Measurements from ENCODE around the gene RRAS.

RRAS gene

DNA sequence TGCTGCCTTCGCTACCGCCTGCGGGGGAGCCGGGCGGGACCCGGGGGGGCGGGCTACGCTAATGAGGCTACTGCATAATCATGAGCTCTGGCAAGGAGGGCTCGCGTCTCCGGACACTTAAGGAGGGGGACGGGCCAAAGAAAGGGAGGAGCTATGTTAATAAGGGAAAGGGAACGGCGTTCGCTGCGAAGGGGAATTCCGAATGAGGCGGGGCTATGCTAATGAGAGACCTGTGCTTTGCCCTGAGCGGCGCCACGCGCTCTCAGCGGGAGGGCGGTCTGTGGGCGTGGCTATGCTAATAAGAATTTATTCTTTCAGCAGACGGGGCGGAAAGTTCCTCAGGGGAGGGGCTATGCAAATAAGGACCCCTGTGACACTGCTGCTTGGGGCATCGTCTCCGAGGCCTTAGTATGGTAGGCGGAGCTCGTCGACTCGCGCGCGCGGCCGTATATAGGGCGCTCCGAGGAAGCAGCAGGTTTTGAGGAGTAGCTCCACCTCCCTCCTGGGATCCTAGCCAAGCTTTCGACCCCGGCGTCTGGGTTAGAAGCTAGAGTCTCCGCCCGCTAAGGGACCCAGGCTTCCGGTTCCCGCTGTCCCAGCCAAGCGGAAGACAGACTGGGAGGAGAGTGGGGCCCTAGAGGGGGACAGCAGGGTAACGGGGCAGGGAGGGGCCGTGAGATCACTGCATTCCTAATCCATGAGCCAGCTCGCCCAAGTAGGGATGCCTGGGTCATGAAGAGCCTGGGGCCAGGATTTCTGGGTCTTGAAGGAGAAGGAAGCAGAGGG lies at the start of gene RRAS:
RRAS (minus strand) TSS at position 31 of the 786 bp plus-strand sequence. CDS start 45 bp downstream, outside the sequence.
- TF ChIP-seq, protein P1, sequence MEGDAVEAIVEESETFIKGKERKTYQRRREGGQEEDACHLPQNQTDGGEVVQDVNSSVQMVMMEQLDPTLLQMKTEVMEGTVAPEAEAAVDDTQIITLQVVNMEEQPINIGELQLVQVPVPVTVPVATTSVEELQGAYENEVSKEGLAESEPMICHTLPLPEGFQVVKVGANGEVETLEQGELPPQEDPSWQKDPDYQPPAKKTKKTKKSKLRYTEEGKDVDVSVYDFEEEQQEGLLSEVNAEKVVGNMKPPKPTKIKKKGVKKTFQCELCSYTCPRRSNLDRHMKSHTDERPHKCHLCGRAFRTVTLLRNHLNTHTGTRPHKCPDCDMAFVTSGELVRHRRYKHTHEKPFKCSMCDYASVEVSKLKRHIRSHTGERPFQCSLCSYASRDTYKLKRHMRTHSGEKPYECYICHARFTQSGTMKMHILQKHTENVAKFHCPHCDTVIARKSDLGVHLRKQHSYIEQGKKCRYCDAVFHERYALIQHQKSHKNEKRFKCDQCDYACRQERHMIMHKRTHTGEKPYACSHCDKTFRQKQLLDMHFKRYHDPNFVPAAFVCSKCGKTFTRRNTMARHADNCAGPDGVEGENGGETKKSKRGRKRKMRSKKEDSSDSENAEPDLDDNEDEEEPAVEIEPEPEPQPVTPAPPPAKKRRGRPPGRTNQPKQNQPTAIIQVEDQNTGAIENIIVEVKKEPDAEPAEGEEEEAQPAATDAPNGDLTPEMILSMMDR (IDR thresholded peaks at IDR 0.05; ENCODE audit: insufficient read depth, low read length, missing control alignments) = no peak
- POLR2A ChIA-PET = interaction anchor here (0.5 to 2.9 kb wide), 17 partner anchors 10 to 229 kb away, joined by 3 to 23 read pairs (median 5); partner anchors contain the start of genes NOSIP, PRMT1, PRR12 and RCN3
- H3K4me3 ChIP-seq (ENCODE audit: low read depth, low read length) = peak within 1 kb of the TSS; percentile 63
- CTCF ChIA-PET = interaction anchor here (0.6 to 1.3 kb wide), 10 partner anchors 8 to 167 kb away, joined by 3 to 5 read pairs (median 3); no protein-coding TSS in a partner anchor
- peak; percentile 99 for DNase-seq (ENCODE audit: low read depth, low spot score)

DNA sequence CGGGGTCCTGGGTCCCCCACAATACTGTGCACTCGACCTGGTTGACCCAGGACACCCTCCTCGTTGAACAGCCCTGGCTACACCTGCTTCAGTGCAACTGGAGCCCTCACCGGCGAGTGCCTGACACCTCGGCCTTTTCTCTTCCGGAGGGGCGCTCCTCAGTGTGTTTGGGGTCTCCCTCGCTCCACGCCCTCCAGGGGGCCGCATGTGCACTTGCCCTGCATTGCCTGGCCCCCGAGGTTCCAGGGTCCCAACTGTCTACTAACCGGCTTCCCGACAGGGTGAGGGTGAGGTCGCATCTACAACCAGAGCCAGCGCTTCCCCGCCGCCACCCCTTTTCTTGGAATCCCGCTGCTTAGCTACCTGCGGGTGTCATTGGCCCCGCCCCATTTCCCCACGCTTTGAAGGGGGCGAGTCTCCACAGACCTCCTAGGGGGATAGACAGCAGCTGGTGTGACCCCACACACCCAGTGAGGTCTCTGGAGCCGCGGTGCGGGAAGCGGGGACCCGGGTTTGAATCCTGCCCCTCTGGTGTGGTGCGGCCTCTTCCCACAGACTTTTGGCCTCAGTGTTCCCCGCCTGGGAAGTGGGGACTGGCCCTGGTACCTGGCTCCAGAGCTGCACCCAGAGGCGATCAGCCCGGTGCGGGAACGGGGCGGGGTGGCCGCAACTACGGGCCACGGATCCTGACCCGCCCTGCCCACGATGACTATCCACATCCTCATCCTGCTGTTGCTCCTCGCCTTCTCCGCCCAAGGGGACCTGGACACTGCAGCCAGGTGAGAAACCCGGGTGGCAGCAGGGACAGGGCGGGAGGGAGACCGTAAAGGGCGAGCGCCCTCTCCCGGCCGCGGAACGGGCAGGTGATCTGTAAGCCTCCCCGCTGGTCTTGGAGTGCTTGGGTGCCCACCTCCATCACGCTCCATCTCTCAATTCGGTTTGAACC lies 49.5 kb upstream of the RRAS start, which contains the start of gene ADM5:
ADM5 (plus strand) TSS at position 462 of the 946 bp plus-strand sequence; CDS start at position 706, 244 bp downstream.
- TF ChIP-seq, protein P1 (IDR thresholded peaks at IDR 0.05; ENCODE audit: insufficient read depth, low read length, missing control alignments) = peak; percentile 70

DNA sequence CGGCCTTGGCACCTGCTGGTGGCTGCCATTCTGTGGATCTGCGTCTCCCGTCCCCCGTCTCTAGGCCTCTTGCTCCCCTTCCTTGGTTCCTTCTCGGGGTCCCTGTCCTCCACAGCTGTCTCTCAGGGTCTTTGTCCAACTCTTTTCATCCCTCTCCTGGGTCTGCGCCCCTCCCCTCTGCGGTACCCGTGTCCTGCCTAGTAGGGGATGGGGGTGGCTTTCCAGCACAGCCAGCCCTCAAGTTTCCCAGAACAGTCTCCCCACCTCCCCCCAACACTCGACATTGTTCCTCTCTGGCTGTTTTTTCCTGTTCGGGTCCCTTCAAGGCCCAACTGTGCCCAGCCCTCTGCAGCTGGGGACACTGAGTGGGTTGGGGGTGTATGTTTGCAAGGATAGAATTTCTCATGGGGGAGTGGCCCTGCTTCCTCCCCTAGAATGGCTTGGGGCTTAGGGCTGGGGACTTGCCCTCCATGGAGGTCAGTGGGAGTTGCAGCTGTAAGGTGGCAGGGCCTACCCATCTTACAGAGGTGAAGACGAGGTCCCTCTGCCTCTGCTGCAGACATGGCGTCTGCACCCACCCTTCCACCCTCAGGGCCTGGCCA lies 48.7 kb upstream of the RRAS start:
- ChIA-PET CTCF (interaction anchor here (0.7 to 5.5 kb wide), 3 partner anchors 8 to 16 kb away, joined by 3 to 39 read pairs (median 4); partner anchors contain the start of gene PRMT1), POLR2A (no interaction called here)
- no peak for DNase-seq (ENCODE audit: low read depth, low spot score)
- TF ChIP-seq, protein P1 (IDR thresholded peaks at IDR 0.05; ENCODE audit: insufficient read depth, low read length, missing control alignments) = no peak
- H3K4me3 ChIP-seq (ENCODE audit: low read depth, low read length) = no peak overlapping the region

More for the DNA sequence above, 49.5 kb upstream of the RRAS start, which contains the start of gene ADM5:
- POLR2A ChIA-PET = no interaction called here
- H3K4me3 ChIP-seq (ENCODE audit: low read depth, low read length) = peak within 1 kb of the TSS; percentile 64
- CTCF ChIA-PET = interaction anchor here (0.7 to 5.5 kb wide), 6 partner anchors 8 to 120 kb away, joined by 3 to 39 read pairs (median 4); partner anchors contain the start of gene PRMT1
- no peak for DNase-seq (ENCODE audit: low read depth, low spot score)

DNA sequence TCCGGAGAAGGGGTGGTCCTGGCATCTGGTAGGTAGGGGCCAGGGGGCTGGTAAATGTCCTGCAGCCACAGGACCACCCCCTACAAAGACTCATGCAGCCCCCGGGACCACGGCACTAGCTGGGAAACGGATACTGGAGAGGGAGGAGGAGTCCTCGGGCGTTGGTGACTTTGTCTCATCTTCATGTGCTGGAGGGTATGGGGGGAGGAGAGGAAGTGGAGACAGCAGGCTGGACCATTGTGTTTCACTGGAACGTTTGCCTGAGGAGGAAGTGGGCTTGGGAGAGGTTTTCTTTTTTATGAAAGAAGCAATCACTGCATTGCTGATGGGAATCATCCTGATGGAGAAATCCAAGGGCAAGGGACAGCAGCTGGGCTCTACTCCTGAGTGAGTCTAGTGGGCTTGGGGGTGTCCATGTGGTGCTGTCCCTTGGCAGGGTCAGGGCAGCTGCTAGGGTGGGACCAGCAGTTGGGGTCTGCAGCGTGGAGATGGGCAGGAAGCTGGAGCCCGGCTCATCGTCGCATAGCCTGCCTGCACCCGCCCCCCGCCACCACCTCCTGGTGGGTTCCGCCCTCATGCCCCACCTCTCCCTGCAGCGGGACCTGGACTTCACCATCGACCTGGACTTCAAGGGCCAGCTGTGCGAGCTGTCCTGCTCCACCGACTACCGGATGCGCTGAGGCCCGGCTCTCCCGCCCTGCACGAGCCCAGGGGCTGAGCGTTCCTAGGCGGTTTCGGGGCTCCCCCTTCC lies 47.8 kb upstream of the RRAS start:
- no peak overlapping the region for H3K4me3 ChIP-seq (ENCODE audit: low read depth, low read length)
- TF ChIP-seq, protein P1 (IDR thresholded peaks at IDR 0.05; ENCODE audit: insufficient read depth, low read length, missing control alignments) = no peak
- ChIA-PET POLR2A (no interaction called here), CTCF (interaction anchor here (5.5 kb wide), 1 partner anchor 10 kb away, joined by 39 read pairs; the partner anchor contains the start of gene PRMT1)
- no peak for DNase-seq (ENCODE audit: low read depth, low spot score)

- ChIA-PET CTCF (interaction anchor here (5.5 kb wide), 1 partner anchor 9 kb away, joined by 39 read pairs; the partner anchor contains the start of gene PRMT1), POLR2A (no interaction called here)
- DNase-seq (ENCODE audit: low read depth, low spot score) = no peak
- H3K4me3 ChIP-seq (ENCODE audit: low read depth, low read length) = no peak overlapping the region
- TF ChIP-seq, protein P1 (IDR thresholded peaks at IDR 0.05; ENCODE audit: insufficient read depth, low read length, missing control alignments) = no peak
These were observed 47.2 kb upstream of the RRAS start for GRCh38 chr19:49687150-49687549.
